Measurements from ENCODE around the gene AAK1. TPM values are rescaled to one million over a fixed set of nuclear protein-coding genes. Genes with fewer than 3 reads are reported as not detected.
"Not testable (repeated sequence)": the region's sequence is repeated elsewhere in the genome, so short reads cannot be mapped to it uniquely, and the experiment has no call there.

Gene AAK1
- total RNA-seq, 1 experiment from 2014 or later, result 35.6 TPM

DNA sequence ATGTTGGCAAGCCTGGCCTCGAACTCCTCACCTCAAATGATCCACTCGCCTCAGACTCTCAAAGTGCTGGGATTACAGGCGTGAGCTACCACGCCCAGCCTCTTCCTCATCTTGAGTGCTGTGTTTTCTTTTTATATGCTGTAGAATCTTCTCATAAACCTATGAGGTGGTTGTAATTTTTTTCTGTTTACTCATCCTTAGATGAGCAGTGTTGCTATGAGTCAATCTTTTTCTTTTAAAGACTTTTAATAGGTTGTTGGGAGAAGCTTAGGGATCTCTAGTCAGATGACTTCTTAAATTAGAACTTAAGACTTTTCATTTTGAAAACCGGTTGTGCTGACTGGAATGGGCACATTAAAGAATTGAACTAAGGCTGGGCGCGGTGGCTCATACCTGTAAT, 8.7 kb upstream of the AAK1 start:
- Mint-ChIP-seq H3K4me3 (no peak overlapping the region), H3K36me3 (no peaks in the 10 kb centered on the region), H3K9me3 (no peaks in the 10 kb centered on the region), H3K4me1 (peaks cover 7% of the 10 kb centered on the region), H3K27ac (no peak overlapping the region), H3K27me3 (ENCODE audit: low read depth) (no peaks in the 10 kb centered on the region; the same call in 1 of the 2 replicates)
- no peak for ATAC-seq
- POLR2A ChIA-PET, result no interaction called here
- DNase-seq (ENCODE audit: low spot score), result no peak
- CTCF ChIA-PET, result no interaction called here
- TF ChIP-seq ZMAT4 (CRISPR knock-in tag; IDR thresholded peaks at IDR 0.05) (no peak), NR2C2 (CRISPR knock-in tag; IDR thresholded peaks at IDR 0.05) (no peak), ZNF232 (CRISPR knock-in tag; IDR thresholded peaks at IDR 0.05) (no peak), GABPB1 (CRISPR knock-in tag; IDR thresholded peaks at IDR 0.05) (no peak), USF1 (CRISPR knock-in tag; IDR thresholded peaks at IDR 0.05) (no peak), ZNF219 (CRISPR knock-in tag; IDR thresholded peaks at IDR 0.05; ENCODE audit: borderline replicate concordance) (no peak), ZNF416 (CRISPR knock-in tag; IDR thresholded peaks at IDR 0.05) (no peak), SMAD3 (CRISPR knock-in tag; IDR thresholded peaks at IDR 0.05; ENCODE audit: borderline replicate concordance) (no peak), OVOL2 (CRISPR knock-in tag; IDR thresholded peaks at IDR 0.05; ENCODE audit: borderline replicate concordance) (no peak)
- TF ChIP-seq, protein P1, sequence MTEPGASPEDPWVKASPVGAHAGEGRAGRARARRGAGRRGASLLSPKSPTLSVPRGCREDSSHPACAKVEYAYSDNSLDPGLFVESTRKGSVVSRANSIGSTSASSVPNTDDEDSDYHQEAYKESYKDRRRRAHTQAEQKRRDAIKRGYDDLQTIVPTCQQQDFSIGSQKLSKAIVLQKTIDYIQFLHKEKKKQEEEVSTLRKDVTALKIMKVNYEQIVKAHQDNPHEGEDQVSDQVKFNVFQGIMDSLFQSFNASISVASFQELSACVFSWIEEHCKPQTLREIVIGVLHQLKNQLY (CRISPR knock-in tag; IDR thresholded peaks at IDR 0.05), result no peak

DNA sequence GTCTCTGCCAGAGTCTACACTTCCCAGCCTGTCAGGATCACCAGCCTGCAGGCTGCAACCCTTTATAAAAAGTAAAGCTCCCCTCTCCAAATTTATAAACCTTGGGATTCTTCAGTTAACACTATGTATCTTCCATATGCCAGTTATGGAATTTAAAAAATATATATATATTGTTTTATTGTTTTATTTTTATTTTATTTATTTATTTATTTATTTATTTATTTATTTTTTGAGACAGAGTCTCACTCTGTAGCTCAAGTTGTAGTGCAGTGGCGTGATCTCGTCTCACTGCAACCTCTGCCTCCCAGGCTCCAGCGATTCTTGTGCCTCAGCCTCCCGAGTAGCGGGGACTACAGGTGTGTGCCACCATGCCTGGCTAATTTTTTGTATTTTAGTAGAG, 3.7 kb upstream of the AAK1 start:
- peaks cover 12% of the 10 kb centered on the region for H3K27me3 Mint-ChIP-seq (ENCODE audit: low read depth)
- CTCF ChIA-PET, result interaction anchor here (0.7 kb wide), 1 partner anchor 82 kb away, joined by 3 read pairs; no protein-coding TSS in a partner anchor
- POLR2A ChIA-PET; H3K36me3 Mint-ChIP-seq; ATAC-seq; H3K4me3 Mint-ChIP-seq; H3K9me3 Mint-ChIP-seq; H3K27ac Mint-ChIP-seq; DNase-seq (ENCODE audit: low spot score): not testable (repeated sequence)
- peak; percentile 89 for TF ChIP-seq HMGA2 (CRISPR knock-in tag; IDR thresholded peaks at IDR 0.05)
- peaks cover 21% of the 10 kb centered on the region for H3K4me1 Mint-ChIP-seq

GRCh38 chr2:69646714-69647113, 3.2 kb upstream of the AAK1 start:
- no peak overlapping the region for H3K4me3 Mint-ChIP-seq
- DNase-seq (ENCODE audit: low spot score), result no peak
- peaks cover 6% of the 10 kb centered on the region for H3K9me3 Mint-ChIP-seq
- peaks cover 12% of the 10 kb centered on the region for H3K27me3 Mint-ChIP-seq (ENCODE audit: low read depth)
- POLR2A ChIA-PET, result no interaction called here
- H3K36me3 Mint-ChIP-seq, result peaks cover 3% of the 10 kb centered on the region; the same call in 1 of the 2 replicates
- CTCF ChIA-PET, result interaction anchor here (0.7 kb wide), 1 partner anchor 81 kb away, joined by 3 read pairs; no protein-coding TSS in a partner anchor
- TF ChIP-seq E2F1 (CRISPR knock-in tag; IDR thresholded peaks at IDR 0.05) (no peak), ZSCAN18 (CRISPR knock-in tag; IDR thresholded peaks at IDR 0.05) (no peak), ESRRA (CRISPR knock-in tag; IDR thresholded peaks at IDR 0.05; ENCODE audit: borderline replicate concordance) (no peak), JAZF1 (CRISPR knock-in tag; IDR thresholded peaks at IDR 0.05) (no peak), USF1 (CRISPR knock-in tag; IDR thresholded peaks at IDR 0.05) (no peak), CREM (CRISPR knock-in tag; IDR thresholded peaks at IDR 0.05) (no peak), GABPB1 (CRISPR knock-in tag; IDR thresholded peaks at IDR 0.05) (no peak), ZNF138 (CRISPR knock-in tag; conservative IDR thresholded peaks at IDR 0.05) (no peak), OVOL2 (CRISPR knock-in tag; IDR thresholded peaks at IDR 0.05; ENCODE audit: borderline replicate concordance) (no peak), SMAD4 (CRISPR knock-in tag; IDR thresholded peaks at IDR 0.05) (no peak), ATF3 (CRISPR knock-in tag; conservative IDR thresholded peaks at IDR 0.05) (no peak), PRRX2 (CRISPR knock-in tag; IDR thresholded peaks at IDR 0.05) (no peak), ETV6 (CRISPR knock-in tag; IDR thresholded peaks at IDR 0.05) (no peak)
- TF ChIP-seq, protein P2, sequence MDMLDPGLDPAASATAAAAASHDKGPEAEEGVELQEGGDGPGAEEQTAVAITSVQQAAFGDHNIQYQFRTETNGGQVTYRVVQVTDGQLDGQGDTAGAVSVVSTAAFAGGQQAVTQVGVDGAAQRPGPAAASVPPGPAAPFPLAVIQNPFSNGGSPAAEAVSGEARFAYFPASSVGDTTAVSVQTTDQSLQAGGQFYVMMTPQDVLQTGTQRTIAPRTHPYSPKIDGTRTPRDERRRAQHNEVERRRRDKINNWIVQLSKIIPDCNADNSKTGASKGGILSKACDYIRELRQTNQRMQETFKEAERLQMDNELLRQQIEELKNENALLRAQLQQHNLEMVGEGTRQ (CRISPR knock-in tag; IDR thresholded peaks at IDR 0.05), result no peak
- TF ChIP-seq, protein P3, sequence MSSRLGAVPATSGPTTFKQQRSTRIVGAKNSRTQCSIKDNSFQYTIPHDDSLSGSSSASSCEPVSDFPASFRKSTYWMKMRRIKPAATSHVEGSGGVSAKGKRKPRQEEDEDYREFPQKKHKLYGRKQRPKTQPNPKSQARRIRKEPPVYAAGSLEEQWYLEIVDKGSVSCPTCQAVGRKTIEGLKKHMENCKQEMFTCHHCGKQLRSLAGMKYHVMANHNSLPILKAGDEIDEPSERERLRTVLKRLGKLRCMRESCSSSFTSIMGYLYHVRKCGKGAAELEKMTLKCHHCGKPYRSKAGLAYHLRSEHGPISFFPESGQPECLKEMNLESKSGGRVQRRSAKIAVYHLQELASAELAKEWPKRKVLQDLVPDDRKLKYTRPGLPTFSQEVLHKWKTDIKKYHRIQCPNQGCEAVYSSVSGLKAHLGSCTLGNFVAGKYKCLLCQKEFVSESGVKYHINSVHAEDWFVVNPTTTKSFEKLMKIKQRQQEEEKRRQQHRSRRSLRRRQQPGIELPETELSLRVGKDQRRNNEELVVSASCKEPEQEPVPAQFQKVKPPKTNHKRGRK (CRISPR knock-in tag; IDR thresholded peaks at IDR 0.05; ENCODE audit: borderline replicate concordance), result no peak
- peaks cover 26% of the 10 kb centered on the region for H3K4me1 Mint-ChIP-seq
- no peak for ATAC-seq
- no peak overlapping the region for H3K27ac Mint-ChIP-seq
